NCI-H1092 treated with DMSO at 0.1 percent for 48 hours (cell line): ENCODE results near the gene CNOT1.
"Not testable (repeated sequence)": the region's sequence is repeated elsewhere in the genome, so short reads cannot be mapped to it uniquely, and the experiment has no call there.

Source experiments
- DNase-seq: peaks from one replicate; lab custom pipeline; 2025; lab: John Stamatoyannopoulos, UW

Gene CNOT1

DNA sequence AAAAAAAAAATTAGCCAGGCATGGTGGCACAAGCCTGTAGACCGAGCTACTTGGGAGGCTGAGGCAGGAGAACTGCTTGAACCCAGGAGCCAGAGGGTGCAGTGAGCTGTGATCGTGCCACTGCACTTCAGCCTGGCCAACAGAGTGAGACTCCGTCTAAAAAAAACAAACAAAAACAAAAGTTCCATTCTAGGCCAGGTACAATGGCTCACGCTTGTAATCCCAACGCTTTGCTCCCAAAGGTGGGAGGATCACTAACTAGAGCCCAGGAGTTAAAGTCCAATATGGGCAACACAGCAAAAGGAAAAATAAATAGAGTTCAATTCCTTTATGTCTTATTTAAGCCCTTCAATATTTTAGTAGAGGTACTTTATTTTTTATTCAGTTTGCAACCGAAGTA lies 47.5 kb downstream of the CNOT1 start:
- DNase-seq, result no peak

DNA sequence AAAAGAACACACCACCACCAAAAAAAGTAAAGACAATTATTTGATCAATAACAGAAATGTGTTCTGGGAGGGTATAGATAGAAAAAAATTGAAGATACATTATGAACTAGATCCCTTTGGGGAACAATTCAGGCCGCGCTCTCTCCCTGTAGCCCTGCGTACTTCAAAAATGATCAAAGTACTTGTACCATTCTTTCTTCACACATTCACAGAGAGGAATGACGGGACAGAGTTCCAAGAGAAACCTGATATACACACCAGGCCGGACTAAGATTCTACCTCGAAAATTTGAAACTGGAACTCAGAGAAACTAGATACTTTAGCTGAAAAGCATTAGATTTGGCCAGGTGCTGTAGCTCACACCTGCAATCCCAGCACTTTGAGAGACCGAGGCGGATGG lies 50.0 kb downstream of the CNOT1 start:
- no peak for DNase-seq

GRCh38 chr16:58578642-58579041 lies 51.0 kb downstream of the CNOT1 start:
- no peak for DNase-seq

- DNase-seq, result no peak
Measured at GRCh38 chr16:58577141-58577540, 52.5 kb downstream of the CNOT1 start.

DNA sequence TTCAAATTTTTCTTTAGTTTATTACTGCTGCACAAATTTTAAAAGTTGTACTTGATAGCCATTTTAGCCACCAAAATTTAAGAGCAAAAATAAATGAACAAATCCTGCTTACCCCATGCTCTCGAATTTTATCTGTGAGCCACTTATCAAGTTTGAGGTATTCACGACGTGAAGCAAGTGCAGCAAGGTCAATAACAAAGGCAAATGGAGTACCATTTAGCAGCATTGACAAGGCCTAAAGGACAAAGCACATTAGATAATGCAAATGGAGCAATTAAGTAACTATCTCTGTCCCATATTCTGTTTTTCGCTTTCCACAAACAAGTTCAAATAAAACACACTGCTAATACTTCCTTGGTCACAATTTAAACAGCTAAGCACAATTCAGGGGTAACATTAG lies 54.7 kb downstream of the CNOT1 start:
- no peak for DNase-seq

GRCh38 chr16:58565697-58566096 lies 63.9 kb downstream of the CNOT1 start:
- DNase-seq, result not testable (repeated sequence)

DNA sequence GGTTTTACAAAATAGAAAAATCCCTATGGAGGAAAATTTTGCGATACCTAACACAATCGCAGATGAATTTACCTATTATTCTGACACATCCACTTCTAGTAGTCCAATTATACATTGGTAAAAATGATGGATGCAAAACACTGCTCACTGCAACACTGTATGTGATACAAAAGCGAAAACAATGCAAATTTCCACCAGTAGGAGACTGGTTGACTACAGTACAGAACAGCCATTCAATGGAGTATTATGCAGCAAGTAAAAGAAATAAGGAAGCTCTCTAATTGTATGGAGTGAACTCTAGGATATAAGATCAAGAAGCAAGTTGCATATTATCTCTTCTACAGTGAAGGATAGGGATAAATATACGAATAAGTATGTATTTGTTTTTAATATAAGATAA lies 65.9 kb downstream of the CNOT1 start:
- no peak for DNase-seq

DNA sequence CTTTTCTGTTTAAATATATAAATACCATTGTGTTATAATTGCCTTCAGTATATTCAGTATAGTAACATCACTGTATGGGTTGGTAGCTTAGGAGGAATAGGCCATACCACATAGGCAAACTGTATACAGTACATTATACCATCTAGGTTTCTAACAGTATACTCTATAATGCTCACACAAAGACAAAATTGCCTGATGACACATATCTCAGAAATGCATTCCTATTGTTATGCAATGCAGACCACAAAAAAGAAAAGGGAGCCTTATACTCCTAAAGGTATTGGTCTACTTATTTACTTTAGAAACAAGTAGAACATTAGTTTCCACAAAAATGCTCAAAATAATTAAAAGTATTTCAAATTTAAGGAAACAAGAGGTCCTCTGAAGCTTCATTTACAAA lies 66.4 kb downstream of the CNOT1 start:
- no peak for DNase-seq

- no peak for DNase-seq
Measured at GRCh38 chr16:58556678-58557077, 72.9 kb downstream of the CNOT1 start.

GRCh38 chr16:58551496-58551895 lies 78.1 kb downstream of the CNOT1 start:
- no peak for DNase-seq

DNA sequence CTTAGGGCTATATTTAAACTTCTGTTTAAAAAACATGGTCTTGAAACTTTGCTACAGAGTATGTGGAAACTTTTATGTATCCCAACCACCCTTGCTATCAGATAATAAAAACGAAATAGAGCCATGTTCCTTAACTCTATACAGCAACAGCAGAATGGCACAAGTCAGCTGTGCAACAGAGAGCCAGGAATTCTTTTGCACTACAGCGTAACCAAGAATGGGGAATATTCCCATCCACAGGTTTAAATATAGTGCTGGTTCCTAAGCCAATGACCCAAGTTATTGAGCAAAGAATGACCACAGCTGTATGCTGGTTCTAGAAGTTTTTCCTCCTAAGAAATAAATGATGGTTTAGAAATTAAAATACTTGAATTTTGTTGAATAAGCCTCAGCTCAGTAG lies 81.2 kb downstream of the CNOT1 start:
- no peak for DNase-seq

DNA sequence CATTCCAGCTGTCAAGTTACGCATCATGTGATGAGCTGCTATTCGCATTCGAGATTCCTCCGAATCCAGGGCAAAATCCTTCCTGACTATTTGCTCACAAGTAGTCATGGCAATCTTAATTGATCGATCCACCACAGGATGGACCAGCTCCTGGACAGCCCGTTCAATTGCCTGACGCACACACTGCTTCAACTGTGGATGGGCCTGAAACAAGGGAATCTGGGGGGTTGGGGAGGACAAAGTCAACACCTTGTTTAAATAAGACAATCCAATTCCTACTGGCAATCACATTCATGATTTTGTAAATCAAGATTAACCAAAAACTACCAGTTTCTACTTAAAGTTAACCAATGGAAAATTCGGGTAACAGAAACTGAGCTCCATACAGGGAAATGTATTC lies 85.9 kb downstream of the CNOT1 start:
- DNase-seq, result no peak

DNA sequence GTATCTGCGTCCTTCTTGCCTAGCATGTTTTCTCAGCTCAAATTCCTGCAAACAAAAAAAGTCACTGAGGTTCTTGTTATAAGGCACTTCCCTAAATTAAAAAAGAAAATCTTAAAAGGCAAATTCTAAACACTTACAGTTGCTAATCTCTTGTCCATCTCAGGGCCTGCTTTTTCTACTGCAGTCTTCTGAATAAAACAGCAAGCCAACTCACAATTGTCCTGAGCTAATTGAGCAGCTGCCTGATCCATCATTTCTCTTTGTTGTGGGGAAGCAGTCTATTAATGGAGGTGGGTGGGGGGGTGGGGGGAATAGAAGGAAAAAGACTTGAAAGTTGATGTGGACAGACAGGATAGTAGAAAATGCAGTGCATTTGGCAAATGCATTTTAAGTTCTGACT lies 87.3 kb downstream of the CNOT1 start:
- DNase-seq, result no peak

GRCh38 chr16:58541711-58542110 lies 87.9 kb downstream of the CNOT1 start:
- no peak for DNase-seq

DNA sequence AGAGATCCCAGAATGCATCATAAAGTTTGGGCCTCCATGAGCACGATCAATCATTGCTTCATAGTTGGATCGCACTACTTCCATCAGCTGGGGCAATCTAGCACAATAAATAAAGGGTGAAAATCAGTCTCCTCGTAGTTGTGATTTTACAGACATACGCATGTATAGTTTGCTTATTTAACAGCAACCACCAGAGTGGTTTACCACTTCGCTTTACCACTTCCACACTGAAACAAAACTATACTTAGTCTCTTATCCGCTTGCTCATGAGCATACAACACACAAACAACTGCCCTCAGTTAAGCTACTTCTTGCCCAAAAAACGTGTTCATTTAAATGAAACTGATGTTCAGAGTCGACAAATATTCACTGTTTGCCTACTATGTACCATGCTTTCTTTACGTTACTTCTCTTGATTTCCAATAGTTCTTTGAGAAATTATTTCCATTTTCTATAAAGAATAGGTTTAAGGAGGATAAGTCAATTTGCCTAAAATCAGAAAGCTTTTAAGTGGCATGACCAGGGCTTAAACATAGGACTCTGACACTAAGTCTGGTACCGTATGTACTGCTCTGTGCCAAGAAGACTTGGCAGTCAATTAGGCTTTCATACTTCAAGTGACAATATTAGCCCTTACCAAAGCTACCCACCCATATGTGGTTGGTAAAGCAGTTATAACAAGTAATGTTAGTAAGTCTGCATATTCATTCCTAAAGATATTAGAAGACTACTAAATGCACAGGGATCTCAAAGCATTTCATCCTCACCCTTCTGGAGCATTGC lies 92.3 kb downstream of the CNOT1 start:
- no peak for DNase-seq

DNA sequence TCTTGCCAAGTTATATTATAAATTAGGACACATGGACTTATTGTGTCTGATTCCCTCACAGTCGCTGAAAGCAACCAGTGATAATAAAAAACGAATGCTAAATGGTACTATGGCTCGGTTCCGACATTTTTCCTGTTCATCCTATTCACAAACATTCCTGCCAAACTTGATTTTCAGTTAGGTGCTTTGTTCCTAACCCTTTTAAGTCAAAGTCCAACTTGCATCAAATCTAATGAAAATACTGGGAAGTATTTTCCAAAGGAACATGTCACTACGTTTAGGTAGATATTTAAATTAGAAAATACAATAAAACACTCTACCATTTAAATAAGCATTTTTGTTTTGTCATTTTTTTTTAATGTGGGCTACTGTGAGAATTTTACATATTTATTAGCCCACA lies 93.3 kb downstream of the CNOT1 start:
- no peak for DNase-seq

GRCh38 chr16:58535100-58535499 lies 94.5 kb downstream of the CNOT1 start:
- no peak for DNase-seq

- DNase-seq, result no peak
Measured at GRCh38 chr16:58533751-58534470, 95.7 kb downstream of the CNOT1 start.

GRCh38 chr16:58532414-58532813 lies 97.2 kb downstream of the CNOT1 start:
- DNase-seq, result no peak

- DNase-seq, result no peak
Measured at GRCh38 chr16:58530179-58530578, 99.4 kb downstream of the CNOT1 start.

DNA sequence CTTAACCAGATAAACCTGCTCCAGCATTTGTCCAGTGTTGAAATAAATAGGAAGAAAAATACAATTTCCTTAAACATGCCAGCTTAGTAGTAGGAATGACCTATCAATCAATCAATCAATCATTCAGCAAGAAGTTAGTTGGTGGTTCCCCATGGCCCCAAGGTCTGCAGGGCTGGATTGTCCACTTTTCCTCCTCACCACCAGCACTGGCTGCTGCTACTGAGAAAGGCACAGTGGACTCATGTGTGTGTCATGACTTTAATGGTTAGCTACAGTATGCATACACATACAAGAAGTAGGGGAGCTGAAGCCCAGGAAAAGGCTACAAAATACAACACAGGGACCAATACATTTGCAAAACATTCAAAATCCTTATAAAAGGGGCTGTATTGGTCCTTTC lies 109.9 kb downstream of the CNOT1 start:
- DNase-seq, result no peak

DNA sequence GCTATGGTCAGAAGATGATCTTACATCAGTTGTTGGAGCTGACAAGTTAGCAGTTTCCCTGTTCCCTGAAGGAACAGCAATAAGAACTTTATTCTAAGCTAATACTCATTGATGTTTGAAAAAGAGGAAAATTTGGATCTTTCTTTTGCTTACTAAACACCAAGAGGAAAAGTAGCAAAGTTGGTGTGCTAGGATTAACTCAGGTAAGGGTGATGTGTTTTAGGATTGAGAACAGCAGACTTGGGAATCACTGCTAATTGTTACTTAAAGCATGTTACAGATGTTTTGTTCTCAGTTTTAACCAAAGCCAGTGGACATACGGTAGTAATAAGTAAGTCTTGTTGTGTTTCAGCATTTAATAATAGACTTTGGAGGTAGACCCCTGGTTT lies 110.7 kb downstream of the CNOT1 start:
- DNase-seq, result no peak

- DNase-seq, result no peak
Measured at GRCh38 chr16:58518083-58518979, 111.3 kb downstream of the CNOT1 start.
